Stimulated activated naive CD8-positive, alpha-beta T cell treated with anti-CD3 and anti-CD28 coated beads, Interleukin-15, amount 100 ng/mL, for 72 hours (primary cell): ENCODE results near the gene FOLR2.
A peak's percentile ranks its signal among the peaks of the same experiment; 100 is the strongest.
"Not testable (repeated sequence)": the region's sequence is repeated elsewhere in the genome, so short reads cannot be mapped to it uniquely, and the experiment has no call there.

ENCODE experiments used
- ATAC-seq: fragments of 150-1000 bp; cut with Tn5 transposase; 2 replicates; pipeline ENCODE4 v1.10.0; 2021; ENCODE audit warnings: mild to moderate bottlenecking, moderate library complexity
- DNase-seq, 2 donors: peaks; one replicate each; pipeline ENCODE4 v3.0.0; 2021 to 2022
- H3K27ac Mint-ChIP-seq, 2 donors: one replicate each; pipeline ENCODE4 v1.8.0; 2022; ENCODE audit warnings: mild to moderate bottlenecking in 2 of 2, mixed read lengths in 2 of 2, moderate library complexity in 2 of 2
- H3K27me3 Mint-ChIP-seq: one replicate; pipeline ENCODE4 v1.8.0; 2022; ENCODE audit warnings: mixed read lengths
- H3K4me1 Mint-ChIP-seq: one replicate; pipeline ENCODE4 v1.8.0; 2022; ENCODE audit warnings: mild to moderate bottlenecking, mixed read lengths
- H3K4me3 Mint-ChIP-seq, 2 donors: one replicate each; pipeline ENCODE4 v1.8.0; 2022; ENCODE audit warnings: mild to moderate bottlenecking in 2 of 2, mixed read lengths in 2 of 2, moderate library complexity in 1 of 2
- H3K9me3 Mint-ChIP-seq, 2 donors: one replicate each; pipeline ENCODE4 v1.8.0; 2022; ENCODE audit warnings: mixed read lengths in 2 of 2

Gene FOLR2

GRCh38 chr11:72191961-72192381 lies 24.6 kb upstream of the FOLR2 start, which contains the start of gene FOLR1:
FOLR1 (plus strand) TSS chr11:72192140; CDS start chr11:72192174, 34 bp downstream.
- Mint-ChIP-seq H3K4me1 (no peaks in the 10 kb centered on the region), H3K27ac (peak within 1 kb of the TSS in 1 of 2 donors; percentile 28), H3K4me3 (no peak within 1 kb of the TSS), H3K27me3 (no peaks in the 10 kb centered on the region), H3K9me3 (no peaks in the 10 kb centered on the region)
- DNase-seq (no peak), ATAC-seq (no peak)

- no peak overlapping the region for H3K4me3 Mint-ChIP-seq
Observed at GRCh38 chr11:72195518-72196270, 20.9 kb upstream of the FOLR2 start.

GRCh38 chr11:72201445-72201844 lies 15.1 kb upstream of the FOLR2 start:
- not testable (repeated sequence) for H3K4me3 Mint-ChIP-seq, H3K27ac Mint-ChIP-seq, ATAC-seq, H3K4me1 Mint-ChIP-seq, H3K27me3 Mint-ChIP-seq, DNase-seq, H3K9me3 Mint-ChIP-seq

More at GRCh38 chr11:72195518-72196270, 20.9 kb upstream of the FOLR2 start:
- Mint-ChIP-seq H3K27me3 (no peaks in the 10 kb centered on the region), H3K9me3 (no peaks in the 10 kb centered on the region), H3K27ac (no peak overlapping the region), H3K4me1 (no peaks in the 10 kb centered on the region)
- ATAC-seq: no peak
- no peak for DNase-seq

GRCh38 chr11:72202571-72202970 lies 14.0 kb upstream of the FOLR2 start:
- H3K9me3 Mint-ChIP-seq: no peaks in the 10 kb centered on the region

DNA sequence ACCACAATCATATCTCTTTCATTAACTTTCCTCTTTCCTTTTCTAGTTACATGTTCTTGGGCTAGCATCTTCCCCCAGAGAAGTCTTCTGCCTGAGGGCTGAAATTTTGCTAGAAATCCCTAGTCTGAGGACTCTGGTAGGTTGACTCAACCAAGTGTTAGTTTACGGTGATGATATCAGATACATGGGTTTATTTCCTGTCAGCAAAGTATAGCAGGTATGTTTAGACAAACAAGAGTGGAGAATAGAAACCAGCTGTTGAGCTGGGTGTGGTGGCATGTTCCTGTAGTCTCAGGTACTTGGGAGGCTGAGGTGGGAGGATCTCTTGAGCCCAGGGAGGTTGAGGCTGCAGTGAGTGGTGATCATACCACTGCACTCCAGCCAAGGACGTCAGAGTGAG lies 13.4 kb upstream of the FOLR2 start:
- ATAC-seq (no peak), DNase-seq (no peak)
- H3K4me1 Mint-ChIP-seq: no peaks in the 10 kb centered on the region
- H3K27ac Mint-ChIP-seq: no peak overlapping the region
- no peak overlapping the region for H3K4me3 Mint-ChIP-seq
- no peaks in the 10 kb centered on the region for H3K27me3 Mint-ChIP-seq
- no peaks in the 10 kb centered on the region for H3K9me3 Mint-ChIP-seq

More at GRCh38 chr11:72202571-72202970, 14.0 kb upstream of the FOLR2 start:
- no peak overlapping the region for H3K27ac Mint-ChIP-seq
- no peak for DNase-seq
- no peak overlapping the region for H3K4me3 Mint-ChIP-seq
- H3K4me1 Mint-ChIP-seq: no peaks in the 10 kb centered on the region
- no peaks in the 10 kb centered on the region for H3K27me3 Mint-ChIP-seq
- ATAC-seq: no peak

DNA sequence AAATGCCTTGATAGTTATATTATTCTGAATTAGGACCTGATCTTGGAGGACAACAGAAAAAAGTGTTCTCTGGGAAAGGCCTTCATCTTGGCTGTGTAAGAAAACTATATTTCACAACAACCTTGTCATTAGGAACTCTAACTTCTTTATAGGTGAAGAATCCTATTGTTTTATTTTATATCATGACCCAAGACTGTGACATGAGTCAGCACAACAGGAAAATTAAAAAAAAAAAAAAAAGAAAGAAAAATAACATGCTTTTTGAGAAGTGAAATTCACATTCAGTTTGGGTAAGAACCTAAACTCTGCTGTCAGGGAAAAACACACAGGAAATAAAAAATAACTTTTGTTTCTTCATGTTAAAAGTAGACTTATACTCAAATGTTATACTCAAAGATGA lies 11.7 kb upstream of the FOLR2 start:
- no peak for ATAC-seq
- DNase-seq: no peak
- Mint-ChIP-seq H3K4me3 (no peak overlapping the region), H3K27me3 (peaks cover 15% of the 10 kb centered on the region), H3K9me3 (peaks cover 14 to 15% of the 10 kb centered on the region in 2 donors), H3K27ac (no peak overlapping the region), H3K4me1 (no peaks in the 10 kb centered on the region)

GRCh38 chr11:72206794-72207193 lies 9.8 kb upstream of the FOLR2 start:
- Mint-ChIP-seq H3K9me3 (peaks cover 16 to 19% of the 10 kb centered on the region in 2 donors), H3K27me3 (peaks cover 18% of the 10 kb centered on the region)
- DNase-seq, H3K4me1 Mint-ChIP-seq, ATAC-seq, H3K4me3 Mint-ChIP-seq, H3K27ac Mint-ChIP-seq: not testable (repeated sequence)

GRCh38 chr11:72208281-72208680 lies 8.3 kb upstream of the FOLR2 start:
- Mint-ChIP-seq H3K27me3 (peaks cover 18% of the 10 kb centered on the region), H3K4me1 (no peaks in the 10 kb centered on the region), H3K9me3 (peaks cover 16 to 19% of the 10 kb centered on the region in 2 donors), H3K4me3 (no peak overlapping the region), H3K27ac (no peak overlapping the region)
- no peak for ATAC-seq
- no peak for DNase-seq

GRCh38 chr11:72209101-72209500 lies 7.5 kb upstream of the FOLR2 start:
- Mint-ChIP-seq H3K9me3 (peaks cover 16 to 19% of the 10 kb centered on the region in 2 donors), H3K27ac (no peak overlapping the region), H3K4me1 (no peaks in the 10 kb centered on the region), H3K27me3 (peaks cover 18% of the 10 kb centered on the region), H3K4me3 (no peak overlapping the region)
- DNase-seq: no peak
- no peak for ATAC-seq

GRCh38 chr11:72217841-72218240 lies 1.2 kb downstream of the FOLR2 start:
- Mint-ChIP-seq H3K4me3 (no peak overlapping the region), H3K27me3 (peaks cover 30% of the 10 kb centered on the region), H3K27ac (no peak overlapping the region), H3K9me3 (no peaks in the 10 kb centered on the region), H3K4me1 (peaks cover 23% of the 10 kb centered on the region)
- no peak for DNase-seq
- no peak for ATAC-seq

- ATAC-seq: no peak
- Mint-ChIP-seq H3K9me3 (no peaks in the 10 kb centered on the region), H3K27ac (no peak overlapping the region), H3K4me1 (peaks cover 25% of the 10 kb centered on the region), H3K27me3 (peaks cover 30% of the 10 kb centered on the region), H3K4me3 (no peak overlapping the region)
- DNase-seq: no peak
Observed at GRCh38 chr11:72218251-72218745, 1.7 kb downstream of the FOLR2 start.

GRCh38 chr11:72220696-72221363 lies 4.2 kb downstream of the FOLR2 start:
- no peak for DNase-seq
- Mint-ChIP-seq H3K4me1 (peaks cover 33% of the 10 kb centered on the region), H3K27ac (peak overlapping the region in 1 of 2 donors; percentile 72), H3K27me3 (peaks cover 30% of the 10 kb centered on the region), H3K4me3 (no peak overlapping the region), H3K9me3 (no peaks in the 10 kb centered on the region)
- no peak for ATAC-seq

- no peak for DNase-seq
- no peak for ATAC-seq
- Mint-ChIP-seq H3K27ac (no peak overlapping the region), H3K4me1 (peaks cover 40% of the 10 kb centered on the region), H3K27me3 (peaks cover 25% of the 10 kb centered on the region), H3K4me3 (no peak overlapping the region), H3K9me3 (no peaks in the 10 kb centered on the region)
Observed at GRCh38 chr11:72221386-72222075, 4.9 kb downstream of the FOLR2 start.

DNA sequence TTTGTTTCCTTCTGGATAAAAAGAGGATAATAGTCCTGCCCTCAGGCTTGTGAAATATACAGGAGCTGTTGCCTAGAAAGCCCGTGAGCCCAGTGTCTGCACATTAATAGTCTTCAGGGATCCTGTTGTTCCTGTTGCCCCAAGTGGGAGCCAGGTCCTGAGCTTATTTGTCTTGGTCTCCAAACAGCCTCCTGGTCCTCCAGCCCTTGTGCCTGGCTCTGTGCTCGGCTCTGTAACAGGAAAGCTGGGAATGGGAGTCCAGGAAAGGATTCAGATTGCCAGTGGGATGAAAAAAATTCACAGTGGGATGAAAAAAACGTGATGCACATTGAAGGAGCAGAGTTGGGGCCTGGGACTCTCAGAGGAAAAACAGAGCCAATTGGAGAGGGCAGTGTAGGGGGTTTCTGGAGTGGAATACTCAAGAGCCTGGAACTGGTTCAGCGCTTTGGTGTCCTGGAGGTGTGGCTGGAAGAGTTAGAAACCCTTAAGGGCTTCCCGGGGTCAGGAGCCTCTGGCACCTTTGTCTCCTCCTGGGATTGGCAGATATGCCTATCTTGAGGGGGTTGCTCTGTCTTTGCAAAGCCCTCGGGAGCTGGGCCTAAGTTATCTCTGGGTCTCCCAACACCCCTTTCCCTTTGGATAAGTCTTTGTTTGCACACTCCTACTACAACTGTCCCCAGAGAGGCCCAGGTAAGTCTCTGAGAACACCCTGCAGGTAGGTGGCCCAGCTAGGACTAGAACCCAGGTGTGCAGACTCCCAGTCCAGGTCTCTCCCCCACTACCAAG lies 5.7 kb downstream of the FOLR2 start:
- Mint-ChIP-seq H3K27me3 (peaks cover 17% of the 10 kb centered on the region), H3K4me1 (peaks cover 45% of the 10 kb centered on the region), H3K4me3 (peak overlapping the region; percentile 95 to 97), H3K27ac (no peak overlapping the region), H3K9me3 (no peaks in the 10 kb centered on the region)
- ATAC-seq (no peak), DNase-seq (no peak)
